B cell (primary cell): ENCODE measurements around the gene NTM. TPM values are rescaled to one million over a fixed set of nuclear protein-coding genes. Genes with fewer than 3 reads are reported as not detected.

Experiments
- ATAC-seq: fragments of 200-7000 bp; cut with Tn5 transposase; one replicate; pipeline ENCODE4 v1.10.0; 2021; ENCODE audit warnings: low read depth, mild to moderate bottlenecking, moderate number of reproducible peaks, moderate library complexity
- CTCF ChIA-PET: fragments of 350-600 bp; sonication (Branson Sonifier 250); formaldehyde crosslinking; loops from one replicate; lab custom pipeline; 2021; ENCODE audit warnings: antibody characterized with exemption, inconsistent platforms; lab: Charles Lee
- POLR2A ChIA-PET: fragments of 350-600 bp; sonication (Branson Sonifier 250); formaldehyde crosslinking; loops from one replicate; lab custom pipeline; 2021; ENCODE audit warnings: antibody characterized with exemption; lab: Charles Lee
- DNase-seq: peaks from one replicate; pipeline ENCODE4 v3.0.0; 2013
- H2AFZ ChIP-seq: 2 replicates; pipeline ENCODE4 v1.6.1; 2012; ENCODE audit warnings: mild to moderate bottlenecking, low read depth, low read length; ENCODE audit not compliant: insufficient read depth, poor library complexity, severe bottlenecking
- H3K27ac ChIP-seq, 2 donors: 1 replicate in 1 of 2; 2 replicates in 1 of 2; pipeline ENCODE4 v1.5.1; 2012 to 2013; ENCODE audit warnings: low read length in 2 of 2, mild to moderate bottlenecking in 2 of 2, moderate library complexity in 1 of 2
- H3K27me3 ChIP-seq, 4 experiments: fragments of 200-600 bp in 1 of 4; sonication (generic) in 1 of 4; replicated peaks in 1 of 4; 1 replicate in 2 of 4; 2 replicates in 2 of 4; pipeline versions ENCODE4 v1.6.1 to v1.7.0; 2013 to 2016; ENCODE audit warnings: low read length in 3 of 4, mild to moderate bottlenecking in 2 of 4, mixed read lengths in 1 of 4, moderate library complexity in 1 of 4; ENCODE audit not compliant: insufficient read depth in 4 of 4, control insufficient read depth in 3 of 4; ENCODE audit errors: control extremely low read depth in 1 of 4
- H3K36me3 ChIP-seq, 2 experiments: replicated peaks in 1 of 2; 1 replicate in 1 of 2; 2 replicates in 1 of 2; pipeline versions ENCODE4 v1.6.1 to v1.7.1; 2013; ENCODE audit warnings: low read length in 1 of 2; ENCODE audit not compliant: insufficient read depth in 2 of 2, control insufficient read depth in 1 of 2; ENCODE audit errors: control extremely low read depth in 1 of 2, extremely low read depth in 1 of 2
- H3K4me1 ChIP-seq, 2 donors: fragments of 200-600 bp in 1 of 2; sonication (generic) in 1 of 2; 1 replicate in 1 of 2; 2 replicates in 1 of 2; pipeline versions ENCODE4 v1.5.1 to v1.6.1; 2013 to 2017; ENCODE audit warnings: low read length in 2 of 2; ENCODE audit not compliant: control insufficient read depth in 2 of 2, insufficient read depth in 2 of 2
- H3K4me2 ChIP-seq: replicated peaks from 2 replicates; pipeline ENCODE3; 2012; ENCODE audit warnings: mild to moderate bottlenecking, low read depth, low read length; ENCODE audit not compliant: poor library complexity, severe bottlenecking
- H3K4me3 ChIP-seq, 5 experiments: fragments of 200-600 bp in 1 of 5; sonication (generic) in 1 of 5; 1 replicate in 3 of 5; 2 replicates in 2 of 5; pipeline versions ENCODE4 v1.5.1 to v1.7.0; 2011 to 2016; ENCODE audit warnings: low read length in 4 of 5, mild to moderate bottlenecking in 4 of 5, low read depth in 2 of 5, control low read depth in 1 of 5, moderate library complexity in 1 of 5; ENCODE audit not compliant: insufficient read depth in 1 of 5; ENCODE audit errors: control extremely low read depth in 1 of 5, extremely low read depth in 1 of 5
- H3K79me2 ChIP-seq: fragments of 200-600 bp; sonication (generic); one replicate; pipeline ENCODE4 v1.6.0; 2016; ENCODE audit warnings: low read length; ENCODE audit not compliant: control insufficient read depth, insufficient read depth
- H3K9ac ChIP-seq: fragments of 200-600 bp; sonication (generic); 2 replicates; pipeline ENCODE4 v1.6.1; 2017; ENCODE audit warnings: mild to moderate bottlenecking, low read length, moderate library complexity
- H3K9me3 ChIP-seq, 3 donors: one replicate each; pipeline versions ENCODE4 v1.6.1 to v1.7.1; 2013; ENCODE audit warnings: low read length in 2 of 3; ENCODE audit not compliant: control insufficient read depth in 2 of 3, insufficient read depth in 1 of 3; ENCODE audit errors: control extremely low read depth in 1 of 3
- H4K20me1 ChIP-seq: 2 replicates; pipeline ENCODE4 v1.6.0; 2012; ENCODE audit warnings: mild to moderate bottlenecking, low read length; ENCODE audit not compliant: insufficient read depth, control insufficient read depth, poor library complexity, severe bottlenecking
- H3K27ac Mint-ChIP-seq: one replicate; pipeline ENCODE4 v1.8.0; 2021; ENCODE audit warnings: mixed read lengths
- H3K27me3 Mint-ChIP-seq: one replicate; pipeline ENCODE4 v1.8.0; 2021; ENCODE audit warnings: mixed read lengths
- H3K4me1 Mint-ChIP-seq: one replicate; pipeline ENCODE4 v1.8.0; 2021; ENCODE audit warnings: mixed read lengths
- H3K4me3 Mint-ChIP-seq: one replicate; pipeline ENCODE4 v1.8.0; 2021; ENCODE audit warnings: mixed read lengths
- H3K9me3 Mint-ChIP-seq: one replicate; pipeline ENCODE4 v1.8.0; 2022; ENCODE audit warnings: mixed read lengths; ENCODE audit not compliant: insufficient read depth
- EZH2 ChIP-seq: IDR thresholded peaks from 2 replicates; pipeline ENCODE4 v1.6.1; 2012; ENCODE audit warnings: borderline replicate concordance, low read depth, mild to moderate bottlenecking, moderate library complexity, low read length; ENCODE audit not compliant: insufficient read depth, poor library complexity, severe bottlenecking
- WGBS: methylation state at CpG from one replicate; pipeline ENCODE4 v1.1.5; 2013; ENCODE audit warnings: missing lambda C conversion rate; ENCODE audit not compliant: insufficient coverage; 5-methylcytosine and 5-hydroxymethylcytosine counted together
- intact Hi-C: fragments of 100-400 bp; cut with micrococcal nuclease; formaldehyde crosslinking; loops from one replicate; pipeline ENCODE4 v1.10.0; 2022
- polyA plus RNA-seq: library from polyadenylated mRNA; depleted of rRNA; stranded (reverse); fragments of >200 nt; gene quantifications from 2 replicates; pipeline ENCODE4 v1.2.3, GENCODE V29; 2012
- total RNA-seq, 2 donors: library from RNA; stranded (reverse); fragments of 120-200 nt in 1 of 2; gene quantifications; 1 replicate in 1 of 2; 2 replicates in 1 of 2; pipeline versions ENCODE4 v1.2.3 to v1.2.4, GENCODE V29; 2013 to 2022
- TF ChIP-seq, protein P1 (sequence below): fragments of 200-600 bp; IDR thresholded peaks from one replicate; pipeline ENCODE4 v1.8.0; 2022; ENCODE audit warnings: antibody characterized with exemption, mild to moderate bottlenecking

The NTM gene
- total and polyA plus RNA-seq, 2 donors (not counting 1 experiment from before 2014, with no cell fraction given) = not detected

DNA sequence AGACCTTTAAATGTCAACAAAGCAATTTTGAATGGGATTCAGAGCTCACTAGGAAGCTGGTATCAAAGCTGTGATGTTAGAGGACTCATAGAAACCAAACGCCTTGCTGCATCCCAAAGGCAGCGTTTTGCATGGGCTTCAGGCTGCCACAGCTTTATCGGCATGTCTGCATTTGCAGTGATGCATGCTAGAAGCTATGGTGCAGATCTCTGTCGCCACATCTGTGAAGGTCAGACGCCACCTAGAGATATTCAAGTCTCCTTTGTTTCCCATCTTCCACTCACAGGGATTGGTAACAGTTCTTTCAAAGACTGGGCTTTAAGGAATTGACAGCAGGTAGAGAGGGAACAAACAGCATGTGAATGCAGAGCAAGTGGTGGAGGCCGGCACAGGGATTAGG, 47.8 kb downstream of the NTM start:
- H3K9ac ChIP-seq = no peak overlapping the region
- no peaks in the 10 kb centered on the region for H3K79me2 ChIP-seq
- intact Hi-C loops = no loop called here
- no peak overlapping the region for H3K27ac ChIP-seq
- no peak for TF ChIP-seq EZH2
- TF ChIP-seq, protein P1, sequence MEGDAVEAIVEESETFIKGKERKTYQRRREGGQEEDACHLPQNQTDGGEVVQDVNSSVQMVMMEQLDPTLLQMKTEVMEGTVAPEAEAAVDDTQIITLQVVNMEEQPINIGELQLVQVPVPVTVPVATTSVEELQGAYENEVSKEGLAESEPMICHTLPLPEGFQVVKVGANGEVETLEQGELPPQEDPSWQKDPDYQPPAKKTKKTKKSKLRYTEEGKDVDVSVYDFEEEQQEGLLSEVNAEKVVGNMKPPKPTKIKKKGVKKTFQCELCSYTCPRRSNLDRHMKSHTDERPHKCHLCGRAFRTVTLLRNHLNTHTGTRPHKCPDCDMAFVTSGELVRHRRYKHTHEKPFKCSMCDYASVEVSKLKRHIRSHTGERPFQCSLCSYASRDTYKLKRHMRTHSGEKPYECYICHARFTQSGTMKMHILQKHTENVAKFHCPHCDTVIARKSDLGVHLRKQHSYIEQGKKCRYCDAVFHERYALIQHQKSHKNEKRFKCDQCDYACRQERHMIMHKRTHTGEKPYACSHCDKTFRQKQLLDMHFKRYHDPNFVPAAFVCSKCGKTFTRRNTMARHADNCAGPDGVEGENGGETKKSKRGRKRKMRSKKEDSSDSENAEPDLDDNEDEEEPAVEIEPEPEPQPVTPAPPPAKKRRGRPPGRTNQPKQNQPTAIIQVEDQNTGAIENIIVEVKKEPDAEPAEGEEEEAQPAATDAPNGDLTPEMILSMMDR = no peak
- Mint-ChIP-seq H3K27me3 (no peaks in the 10 kb centered on the region), H3K4me1 (no peaks in the 10 kb centered on the region), H3K27ac (no peak overlapping the region), H3K4me3 (no peak overlapping the region), H3K9me3 (no peaks in the 10 kb centered on the region)
- H3K9me3 ChIP-seq = no peaks in the 10 kb centered on the region
- POLR2A ChIA-PET = no interaction called here
- no peaks in the 10 kb centered on the region for H3K36me3 ChIP-seq
- no peaks in the 10 kb centered on the region for H3K27me3 ChIP-seq
- H4K20me1 ChIP-seq = no peaks in the 10 kb centered on the region
- H2AFZ ChIP-seq = no peak overlapping the region
- no peak for ATAC-seq
- no peak overlapping the region for H3K4me3 ChIP-seq
- H3K4me1 ChIP-seq = no peaks in the 10 kb centered on the region
- 60% methylated on average over 5 of the region's 6 CpGs for WGBS
- no peak for DNase-seq
- CTCF ChIA-PET = no interaction called here
- H3K4me2 ChIP-seq = no peak overlapping the region

DNA sequence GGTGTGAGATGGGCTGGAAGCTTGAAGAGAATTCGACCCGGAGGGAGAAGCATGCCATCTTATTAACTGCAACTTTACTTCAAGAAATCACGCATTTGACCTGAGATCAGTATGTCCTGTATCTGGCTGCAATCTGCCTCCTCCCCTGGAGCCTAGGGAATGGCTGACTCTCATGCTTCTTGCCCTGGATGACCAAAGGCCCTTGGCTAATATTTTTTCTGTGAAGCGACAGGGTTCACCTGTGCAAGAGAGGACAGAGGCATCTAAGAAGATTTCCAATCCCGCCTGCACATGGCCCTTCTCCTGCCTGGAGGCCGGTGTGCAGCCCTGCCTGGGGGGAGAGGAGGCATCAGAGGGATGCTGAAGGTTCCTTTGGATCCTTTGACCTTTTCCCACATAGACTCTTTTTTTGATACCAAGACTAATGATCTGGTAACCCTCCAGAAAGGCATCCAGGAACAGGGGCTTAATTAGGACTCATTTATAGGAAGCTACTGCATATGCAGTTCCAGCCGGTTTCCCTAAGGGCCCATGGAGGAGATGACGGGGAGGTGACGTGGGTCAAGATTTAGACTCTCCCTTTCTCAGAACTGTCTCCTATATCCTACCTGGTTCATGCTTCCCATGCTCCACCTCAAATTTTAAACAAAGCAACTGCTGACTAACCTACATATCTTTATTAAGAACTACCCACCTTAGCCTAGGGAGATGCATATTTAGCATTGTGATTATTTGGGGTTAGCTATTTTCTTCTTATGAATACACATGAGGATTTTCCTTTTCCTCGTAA, 50.8 kb downstream of the NTM start:
- H3K4me1 Mint-ChIP-seq = no peaks in the 10 kb centered on the region
- no peak overlapping the region for H2AFZ ChIP-seq
- no peaks in the 10 kb centered on the region for H3K79me2 ChIP-seq
- no peak overlapping the region for H3K9ac ChIP-seq
- no peak overlapping the region for H3K4me2 ChIP-seq
- TF ChIP-seq, protein P1 = no peak
- TF ChIP-seq EZH2 = no peak
- no peaks in the 10 kb centered on the region for H3K9me3 Mint-ChIP-seq
- intact Hi-C loops = no loop called here
- ChIA-PET CTCF (no interaction called here), POLR2A (no interaction called here)
- no peak for ATAC-seq
- no peaks in the 10 kb centered on the region for H3K27me3 Mint-ChIP-seq
- WGBS = 100% methylated on average over 2 of the region's 10 CpGs
- H3K27ac Mint-ChIP-seq = no peak overlapping the region
- H3K27me3 ChIP-seq = no peaks in the 10 kb centered on the region
- no peak overlapping the region for H3K27ac ChIP-seq
- no peak for DNase-seq
- no peak overlapping the region for H3K4me3 Mint-ChIP-seq
- no peaks in the 10 kb centered on the region for H3K36me3 ChIP-seq
- no peaks in the 10 kb centered on the region for H4K20me1 ChIP-seq
- H3K9me3 ChIP-seq = no peaks in the 10 kb centered on the region
- no peak overlapping the region for H3K4me3 ChIP-seq
- H3K4me1 ChIP-seq = no peaks in the 10 kb centered on the region
